GM12865 (cell line): ENCODE data around the gene TBC1D9B.

ENCODE experiments used
- DNase-seq: peaks from one replicate; pipeline ENCODE4 v3.0.0; 2010; ENCODE audit warnings: low read depth
- H3K4me3 ChIP-seq: 2 replicates; pipeline ENCODE4 v1.5.1; 2011; ENCODE audit warnings: mild to moderate bottlenecking, low read depth, low read length, control low read depth
- CTCF ChIP-seq: IDR thresholded peaks from 2 replicates; pipeline ENCODE4 v1.5.1; 2011; ENCODE audit warnings: low read length, control low read depth, low read depth, inconsistent platforms; ENCODE audit not compliant: insufficient read depth; ENCODE audit errors: missing control alignments

Gene TBC1D9B

GRCh38 chr5:179930788-179931473 lies 23.2 kb upstream of the TBC1D9B start:
- no peak overlapping the region for H3K4me3 ChIP-seq
- no peak for TF ChIP-seq CTCF
- no peak for DNase-seq

- H3K4me3 ChIP-seq, result no peak overlapping the region
- no peak for DNase-seq
- TF ChIP-seq CTCF, result no peak
Measured at GRCh38 chr5:179927824-179928223, 20.1 kb upstream of the TBC1D9B start.

GRCh38 chr5:179926657-179927056 lies 19.0 kb upstream of the TBC1D9B start:
- DNase-seq, result no peak
- no peak overlapping the region for H3K4me3 ChIP-seq
- no peak for TF ChIP-seq CTCF

- H3K4me3 ChIP-seq, result no peak overlapping the region
- peak; percentile 44 for DNase-seq
- TF ChIP-seq CTCF, result no peak
Measured at GRCh38 chr5:179923436-179923835, 15.7 kb upstream of the TBC1D9B start.

GRCh38 chr5:179920175-179920574 lies 12.5 kb upstream of the TBC1D9B start:
- H3K4me3 ChIP-seq, result no peak overlapping the region
- no peak for TF ChIP-seq CTCF
- DNase-seq, result no peak

GRCh38 chr5:179919487-179920060 lies 11.9 kb upstream of the TBC1D9B start:
- DNase-seq, result no peak
- no peak for TF ChIP-seq CTCF
- H3K4me3 ChIP-seq, result no peak overlapping the region
